MM.1S (cell line): ENCODE data around the gene SLC35G1.

Experiments
- CTCF ChIP-seq: fragments of 300-600 bp; sonication (generic); IDR thresholded peaks from 2 replicates; pipeline ENCODE4 v1.5.1; 2016; ENCODE audit warnings: antibody characterized with exemption, low read length, mixed read lengths
- EZH2phosphoT487 ChIP-seq: fragments of 300-600 bp; sonication (generic); IDR thresholded peaks from 2 replicates; pipeline ENCODE4 v1.6.1; 2018; ENCODE audit warnings: antibody characterized with exemption, low read length

GRCh38 chr10:93867525-93867924 lies 26.3 kb upstream of the SLC35G1 start:
- no peak for TF ChIP-seq CTCF
- TF ChIP-seq EZH2phosphoT487 = no peak
